Pancreas (tissue), 10 donors: ENCODE measurements around the gene POU2F2. TPM values are rescaled to one million over a fixed set of nuclear protein-coding genes. Genes with fewer than 3 reads are reported as not detected.
A peak's percentile ranks its signal among the peaks of the same experiment; 100 is the strongest.

Source experiments
- ATAC-seq, 4 donors: fragments of 200-7000 bp; cut with Tn5 transposase; one replicate each; pipeline versions ENCODE4 v1.8.0 to v1.9.1; 2020; ENCODE audit warnings: mild to moderate bottlenecking in 4 of 4, moderate library complexity in 4 of 4
- DNase-seq, 6 donors: peaks; one replicate each; pipeline ENCODE4 v3.0.0-alpha.2; 2020
- FAIRE-seq: peaks from 2 replicates; lab custom pipeline; 2012; peaks lifted over from hg19 to GRCh38; lab: Jason Lieb, UNC
- H3K27ac ChIP-seq, 4 donors: fragments of 200-600 bp; sonication (generic); 1 replicate in 3 of 4; 2 replicates in 1 of 4; pipeline versions ENCODE4 v1.5.0 to v1.8.0; 2020
- H3K27me3 ChIP-seq, 4 donors: fragments of 200-600 bp; one replicate each; pipeline ENCODE4 v1.8.0; 2021
- H3K36me3 ChIP-seq, 3 donors: fragments of 200-600 bp; sonication (generic) in 1 of 3; one replicate each; pipeline versions ENCODE4 v1.5.0 to v1.8.0; 2020 to 2021
- H3K4me1 ChIP-seq, 3 donors: fragments of 200-600 bp; one replicate each; pipeline ENCODE4 v1.8.0; 2021
- H3K4me3 ChIP-seq, 4 donors: fragments of 200-600 bp; sonication (generic) in 2 of 4; one replicate each; pipeline versions ENCODE4 v1.5.0 to v1.8.0; 2020 to 2021
- H3K9me3 ChIP-seq, 4 donors: fragments of 200-600 bp; one replicate each; pipeline ENCODE4 v1.8.0; 2021
- WGBS, 2 donors: extraction: QIAGEN DNeasy Blood & Tissue Kit; methylation state at CpG; one replicate each; pipeline ENCODE4 v1.1.7; 2013; 5-methylcytosine and 5-hydroxymethylcytosine counted together
- intact Hi-C, 3 donors: fragments of 100-400 bp; cut with DNase I; formaldehyde crosslinking; loops; one replicate each; pipeline versions ENCODE4 v1.11.1 to v1.14.2; 2022
- polyA plus RNA-seq, 2 donors: library from polyadenylated mRNA; stranded (reverse); fragments of 200-250 nt; gene quantifications; one replicate each; pipeline ENCODE4 v1.2.3, GENCODE V29; 2013
- total RNA-seq, 6 donors: library from RNA; stranded (reverse); fragmentation: NEBNext Ultra II Directional in 4 of 6; extraction: Animal tissue kit (Norgen Biotek cat#: 25700) in 4 of 6; gene quantifications; one replicate each; pipeline versions ENCODE4 v1.2.1 to v1.2.4, GENCODE V29; 2021 to 2023
- TF ChIP-seq, protein P1 (sequence below), 4 donors: fragments of 200-600 bp; sonication (generic) in 3 of 4; IDR thresholded peaks; one replicate each; pipeline versions ENCODE4 v1.5.0 to v1.8.0; 2021; ENCODE audit warnings: antibody characterized with exemption in 4 of 4
- donor health status: healthy with polysubstance abuse.
- donor health status: DM: no; HTN: no; CAD: no; lungs with moderate emphysema.
- donor health status: DM: no; HTN: no; CAD: no.
- donor health status: control.
- donor health status: control.
- donor health status: Bipolar disorder and iron deficiency.
- donor health status: DM: yes; HTN: yes; CAD: no.
- donor health status: DM: no; HTN: no; CAD: no.
- donor health status: DM: no; HTN: no; CAD: no.
- donor health status: DM: yes; HTN: yes; CAD: no.

Gene POU2F2
- 1 to 10 TPM in 3 of 6 donors, under 1 TPM in 3; 0.56 to 5.6 (median 1.00) TPM for total RNA-seq
- polyA plus RNA-seq = 1 to 10 TPM; 1.7 to 1.9 TPM

DNA sequence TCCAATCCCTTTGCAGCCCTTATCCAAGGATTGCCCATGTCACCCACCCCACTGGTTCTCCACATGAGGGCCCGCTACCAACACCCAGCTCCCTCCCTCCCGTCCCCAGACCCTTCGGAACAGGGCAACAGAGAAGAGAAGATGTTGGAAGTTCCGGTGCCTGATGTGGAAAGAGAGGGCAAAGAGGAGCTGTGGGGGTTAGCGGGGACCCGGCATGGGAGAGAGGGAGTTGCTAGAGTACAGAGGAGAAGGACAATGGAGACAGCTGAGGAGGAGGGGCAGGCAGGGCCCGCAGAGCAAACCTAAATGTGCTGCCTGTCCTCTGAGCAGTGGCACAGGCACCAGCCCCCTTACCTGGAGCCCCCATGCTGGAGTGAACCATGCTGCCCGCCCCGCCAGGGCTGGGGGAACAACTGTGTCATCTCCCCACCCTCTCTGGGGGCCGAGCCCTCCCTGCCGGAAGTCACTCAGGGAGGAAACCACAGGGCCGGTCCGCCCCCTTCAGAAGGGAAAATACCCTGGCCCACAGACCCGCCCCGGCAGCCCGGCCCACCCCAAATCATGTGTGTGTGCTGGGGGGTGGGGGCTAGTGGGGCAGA lies at the start of gene POU2F2:
Gene POU2F2 (minus strand): TSS at position 417 of the 599 bp plus-strand sequence. CDS start 35 bp downstream, at position 382.
- ATAC-seq (peak in 2 of 4 donors; percentile 16 to 45), FAIRE-seq (no peak), DNase-seq (peak in 3 of 6 donors; percentile 57 to 76 (median 58))
- no peaks in the 10 kb centered on the region for H3K9me3 ChIP-seq
- H3K27ac ChIP-seq = no peak within 1 kb of the TSS
- peaks cover 0 to 6% (median 0%) of the 10 kb centered on the region in 4 donors for H3K27me3 ChIP-seq
- H3K4me3 ChIP-seq = peak within 1 kb of the TSS in 2 of 4 donors; percentile 21 to 29
- TF ChIP-seq, protein P1, sequence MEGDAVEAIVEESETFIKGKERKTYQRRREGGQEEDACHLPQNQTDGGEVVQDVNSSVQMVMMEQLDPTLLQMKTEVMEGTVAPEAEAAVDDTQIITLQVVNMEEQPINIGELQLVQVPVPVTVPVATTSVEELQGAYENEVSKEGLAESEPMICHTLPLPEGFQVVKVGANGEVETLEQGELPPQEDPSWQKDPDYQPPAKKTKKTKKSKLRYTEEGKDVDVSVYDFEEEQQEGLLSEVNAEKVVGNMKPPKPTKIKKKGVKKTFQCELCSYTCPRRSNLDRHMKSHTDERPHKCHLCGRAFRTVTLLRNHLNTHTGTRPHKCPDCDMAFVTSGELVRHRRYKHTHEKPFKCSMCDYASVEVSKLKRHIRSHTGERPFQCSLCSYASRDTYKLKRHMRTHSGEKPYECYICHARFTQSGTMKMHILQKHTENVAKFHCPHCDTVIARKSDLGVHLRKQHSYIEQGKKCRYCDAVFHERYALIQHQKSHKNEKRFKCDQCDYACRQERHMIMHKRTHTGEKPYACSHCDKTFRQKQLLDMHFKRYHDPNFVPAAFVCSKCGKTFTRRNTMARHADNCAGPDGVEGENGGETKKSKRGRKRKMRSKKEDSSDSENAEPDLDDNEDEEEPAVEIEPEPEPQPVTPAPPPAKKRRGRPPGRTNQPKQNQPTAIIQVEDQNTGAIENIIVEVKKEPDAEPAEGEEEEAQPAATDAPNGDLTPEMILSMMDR (IDR thresholded peaks at IDR 0.05) = no peak
- WGBS, 2 donors = 21 to 24% methylated on average over 16 of the region's 16 CpGs
- no peaks in the 10 kb centered on the region for H3K4me1 ChIP-seq
- H3K36me3 ChIP-seq = no peaks in the 10 kb centered on the region
- intact Hi-C loops = loop anchor here (5.0 to 10.0 kb wide), 3 partner anchors 50 to 163 kb away; no protein-coding TSS in a partner anchor

DNA sequence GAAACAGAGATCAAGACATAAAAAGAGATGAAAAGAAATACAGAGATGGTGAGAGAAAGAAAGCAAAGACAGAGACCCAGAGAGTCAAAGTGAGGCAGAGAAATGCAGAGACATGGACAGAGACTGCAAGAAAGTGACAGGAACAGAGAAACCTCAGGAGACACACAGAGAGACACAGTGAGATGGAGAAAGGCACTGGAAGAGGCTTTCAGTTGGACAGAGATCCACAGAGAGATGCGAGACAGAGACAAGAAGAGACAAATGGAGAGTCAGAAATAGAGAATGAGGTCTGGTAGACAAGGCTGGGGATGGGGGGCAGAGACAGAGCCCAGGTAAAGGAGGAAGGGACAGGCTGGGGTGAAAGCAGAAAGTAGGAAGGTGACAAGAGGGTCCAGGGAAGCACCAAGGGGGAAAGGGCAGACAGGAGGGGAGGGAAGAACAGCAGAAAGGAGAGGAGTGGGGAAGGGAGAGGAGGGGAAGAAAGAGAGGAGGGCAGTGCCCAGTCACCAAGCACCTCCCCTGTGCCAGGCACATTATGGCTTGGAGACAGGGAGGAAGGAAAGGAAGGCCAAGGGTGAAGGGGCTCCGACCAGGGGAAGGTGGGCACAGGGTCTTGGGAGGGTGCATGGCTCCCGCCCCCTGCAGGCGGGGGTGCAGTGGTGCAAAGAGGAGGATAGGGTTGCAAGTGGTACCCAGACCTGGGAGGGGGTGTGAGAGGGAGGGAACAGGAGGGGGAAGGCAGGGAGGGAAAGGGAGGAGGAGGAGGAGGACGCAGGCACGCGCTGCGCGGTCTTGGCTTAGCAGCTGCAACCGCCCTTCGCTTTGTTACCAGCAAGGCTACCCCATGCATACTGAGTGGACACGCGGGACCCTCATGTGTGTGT lies 46.8 kb upstream of the POU2F2 start:
- WGBS, 2 donors = 10% methylated on average over 13 of the region's 13 CpGs
- TF ChIP-seq, protein P1 (IDR thresholded peaks at IDR 0.05) = no peak
- no peak overlapping the region for H3K4me3 ChIP-seq
- FAIRE-seq = no peak
- H3K27ac ChIP-seq = no peak overlapping the region
- no peaks in the 10 kb centered on the region for H3K4me1 ChIP-seq
- H3K9me3 ChIP-seq = no peaks in the 10 kb centered on the region
- peaks cover 0 to 10% (median 3%) of the 10 kb centered on the region in 4 donors for H3K27me3 ChIP-seq
- no peaks in the 10 kb centered on the region for H3K36me3 ChIP-seq
- DNase-seq = no peak
- intact Hi-C loops = no loop called here
- no peak for ATAC-seq

DNA sequence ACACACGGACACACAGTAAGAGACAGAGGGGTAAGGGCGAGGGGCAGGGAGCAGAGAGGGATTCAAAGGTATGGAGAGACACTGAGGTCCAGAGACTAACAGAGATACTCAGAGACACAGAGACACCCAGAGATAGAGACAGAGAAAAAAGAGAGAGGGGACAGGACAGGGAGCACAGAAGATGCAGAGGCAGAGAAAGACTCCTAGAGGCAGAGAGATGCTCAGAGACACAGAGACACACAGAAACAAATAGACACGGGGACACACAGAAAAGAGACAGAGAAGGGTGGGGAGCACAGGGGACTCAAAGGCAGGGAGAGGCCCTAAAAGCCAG lies 45.4 kb upstream of the POU2F2 start:
- H3K27me3 ChIP-seq = peaks cover 0 to 10% (median 3%) of the 10 kb centered on the region in 4 donors
- 17 to 30% methylated on average over 3 of the region's 3 CpGs for WGBS, 2 donors
- intact Hi-C loops = no loop called here
- no peaks in the 10 kb centered on the region for H3K9me3 ChIP-seq
- H3K4me1 ChIP-seq = no peaks in the 10 kb centered on the region
- no peaks in the 10 kb centered on the region for H3K36me3 ChIP-seq
- no peak overlapping the region for H3K27ac ChIP-seq
- ATAC-seq = no peak
- FAIRE-seq = no peak
- TF ChIP-seq, protein P1 (IDR thresholded peaks at IDR 0.05) = no peak
- no peak overlapping the region for H3K4me3 ChIP-seq
- DNase-seq = no peak

DNA sequence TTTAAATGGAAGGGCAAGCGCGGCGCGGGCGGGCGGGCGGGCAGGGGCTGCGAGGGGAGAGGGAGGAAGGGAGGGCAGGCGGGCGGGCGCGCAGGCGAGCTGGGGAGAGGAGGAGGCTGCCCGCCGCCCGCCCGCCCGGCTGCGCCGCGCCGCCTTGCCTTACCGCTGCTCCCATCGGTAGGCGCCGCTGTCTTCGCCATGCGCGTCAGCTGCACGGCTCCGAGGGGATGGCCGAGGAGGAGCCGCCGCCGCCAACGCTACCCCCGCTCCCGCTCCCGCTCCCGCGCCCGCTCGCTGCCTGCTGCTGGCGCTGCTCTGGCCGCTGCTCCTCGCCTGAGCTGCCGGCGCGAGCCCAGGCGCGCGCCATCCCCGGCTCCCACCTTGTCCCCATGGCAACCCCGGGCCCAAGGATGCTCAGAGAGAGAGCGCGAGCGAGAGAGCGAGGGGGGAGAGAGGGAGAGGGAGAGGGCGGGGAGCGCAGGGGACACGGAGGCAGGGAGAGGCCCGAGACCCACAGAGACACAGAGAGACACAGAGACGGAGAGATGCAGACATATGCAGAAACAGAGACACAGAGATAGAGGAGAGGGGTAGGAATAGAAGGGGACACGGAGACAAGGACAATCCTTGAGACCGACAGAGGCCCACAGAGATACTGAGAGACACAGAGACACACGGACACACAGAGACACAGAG lies 44.9 kb upstream of the POU2F2 start:
- no peaks in the 10 kb centered on the region for H3K4me1 ChIP-seq
- ATAC-seq (peak; percentile 89 to 96 (median 95)), DNase-seq (peak; percentile 53 to 90 (median 66)), FAIRE-seq (no peak)
- intact Hi-C loops = no loop called here
- peaks cover 0 to 10% (median 3%) of the 10 kb centered on the region in 4 donors for H3K27me3 ChIP-seq
- TF ChIP-seq, protein P1 (IDR thresholded peaks at IDR 0.05) = peak in 3 of 4 donors; percentile 12 to 19 (median 15)
- 1% methylated on average over 46 to 66 of the region's 66 CpGs for WGBS, 2 donors
- H3K9me3 ChIP-seq = no peaks in the 10 kb centered on the region
- peak overlapping the region in 3 of 4 donors; percentile 4 to 44 (median 31) for H3K4me3 ChIP-seq
- H3K36me3 ChIP-seq = no peaks in the 10 kb centered on the region
- no peak overlapping the region for H3K27ac ChIP-seq
